K562 (cell line): Measurements from ENCODE around the gene CD151. TPM values are rescaled to one million over a fixed set of nuclear protein-coding genes. Genes with fewer than 3 reads are reported as not detected.

ENCODE experiments used
- CREM ChIP-seq: IDR thresholded peaks from 2 replicates; pipeline ENCODE4 v1.6.1; 2014; ENCODE audit warnings: antibody characterized with exemption, low read depth
- HMGN3 ChIP-seq: IDR thresholded peaks from 2 replicates; pipeline ENCODE4 v1.6.1; 2011; ENCODE audit warnings: borderline replicate concordance, low read depth, mild to moderate bottlenecking, mixed read lengths, low read length; ENCODE audit not compliant: insufficient read length; ENCODE audit errors: extremely low read depth
- MEF2D ChIP-seq: conservative IDR thresholded peaks from 2 replicates; pipeline ENCODE4 v1.6.1; 2016; ENCODE audit warnings: low read depth, missing genetic modification characterization, missing compliant biosample characterization
- NFYB ChIP-seq: IDR thresholded peaks from 2 replicates; pipeline ENCODE4 v1.6.1; 2011; ENCODE audit warnings: mild to moderate bottlenecking, moderate library complexity; ENCODE audit not compliant: insufficient read length; ENCODE audit errors: extremely low read depth
- POLR2G ChIP-seq: fragments of 200-400 bp; formaldehyde crosslinking; IDR thresholded peaks from 2 replicates; pipeline ENCODE4 v1.6.1; 2017; ENCODE audit warnings: low read depth, mild to moderate bottlenecking, antibody characterized with exemption, low read length, moderate library complexity
- RBM25 ChIP-seq: fragments of 200-400 bp; formaldehyde crosslinking; IDR thresholded peaks from 2 replicates; pipeline ENCODE4 v1.6.1; 2018; ENCODE audit warnings: low read length, low read depth, moderate library complexity; ENCODE audit not compliant: severe bottlenecking
- RCOR1 ChIP-seq, 2 experiments: IDR thresholded peaks; 2 replicates each; pipeline ENCODE4 v1.6.1; 2012; ENCODE audit warnings: low read depth in 2 of 2, low read length in 2 of 2, borderline replicate concordance in 1 of 2, improper control_type of control experiment in 1 of 2
- TRIM28 ChIP-seq: fragments of 450-650 bp; IDR thresholded peaks from 2 replicates; pipeline ENCODE4 v1.6.1; 2017
- VEZF1 ChIP-seq: fragments of 200-800 bp; sonication (Bioruptor generic); IDR thresholded peaks from 2 replicates; pipeline ENCODE4 v1.6.1; 2017; ENCODE audit warnings: missing genetic modification characterization, missing compliant biosample characterization
- ZBTB7A ChIP-seq: IDR thresholded peaks from 2 replicates; pipeline ENCODE4 v1.6.1; 2011; ENCODE audit warnings: low read depth, mild to moderate bottlenecking, low read length, moderate library complexity, borderline replicate concordance; ENCODE audit not compliant: control insufficient read depth
- ZNF143 ChIP-seq: sonication (generic); formaldehyde crosslinking; IDR thresholded peaks from 2 replicates; pipeline ENCODE4 v1.9.0; 2022; ENCODE audit warnings: mild to moderate bottlenecking, missing genetic modification reagents
- ZNF263 ChIP-seq: sonication (generic); formaldehyde crosslinking; IDR thresholded peaks from 2 replicates; pipeline ENCODE4 v1.8.0; 2022; ENCODE audit warnings: mild to moderate bottlenecking, missing genetic modification reagents, borderline replicate concordance
- polyA plus RNA-seq, 8 experiments: library from polyadenylated mRNA; depleted of rRNA in 4 of 8; stranded (reverse) in 5 of 8; unstranded in 3 of 8; fragments of >200 nt; fragmentation: Nextera tagmentation in 2 of 8; fragmentation: Illumina TruSeq in 1 of 8; extraction: Ambion mirVana in 2 of 8; extraction: Trizol in 1 of 8; gene quantifications; 2 replicates each; pipeline versions ENCODE4 v1.2.1 to v1.2.3, GENCODE V29; 2011 to 2014; ENCODE audit warnings: inconsistent platforms in 1 of 8, missing spikeins in 1 of 8
- total RNA-seq, 7 experiments: library from RNA; depleted of rRNA in 6 of 7; stranded (reverse); fragments of >200 nt in 6 of 7; fragmentation: Illumina TruSeq in 2 of 7; extraction: Trizol in 2 of 7; gene quantifications; 2 replicates each; pipeline versions ENCODE4 v1.2.1 to v1.2.3, GENCODE V29; 2011 to 2021; ENCODE audit warnings: low replicate concordance in 1 of 7

Gene CD151
- total and polyA plus RNA-seq, 9 of the 15 experiments (the other 6 are each of a cell fraction or from before 2014, with no cell fraction given): 2.3 to 187 (median 140) TPM

- peak; percentile 77 to 99; a peak in 3 of 4 replicates for TF ChIP-seq RCOR1 (IDR thresholded peaks at IDR 0.05; ENCODE audit: borderline replicate concordance in 1 of 2, low read depth in 2 of 2, low read length in 2 of 2)
- peak; percentile 79 for TF ChIP-seq ZNF263 (CRISPR knock-in tag)
- no peak for TF ChIP-seq NFYB
- peak; percentile 69 for TF ChIP-seq VEZF1 (CRISPR knock-in tag)
- no peak for TF ChIP-seq TRIM28
- no peak for TF ChIP-seq ZBTB7A
- peak; percentile 80 for TF ChIP-seq ZNF143 (CRISPR knock-in tag)
- no peak for TF ChIP-seq MEF2D (tag)
- no peak for TF ChIP-seq RBM25
- TF ChIP-seq CREM: 0 out of 2 replicates have a peak, but pooled peaks have one; percentile 10
- TF ChIP-seq HMGN3: peak; percentile 57
- TF ChIP-seq POLR2G: peak; percentile 46; the same call in 1 of the 2 replicates
Measured at GRCh38 chr11:789943-790342, 42.8 kb upstream of the CD151 start, which contains the start of gene CEND1 (continued).
